Activated CD8-positive, alpha-beta memory T cell treated with anti-CD3 and anti-CD28 coated beads, Interleukin-2, amount 50 U/mL, for 1 hour (primary cell): Measurements from ENCODE around the gene CMTM3.
"Not testable (repeated sequence)": the region's sequence is repeated elsewhere in the genome, so short reads cannot be mapped to it uniquely, and the experiment has no call there.

Experiments used
- DNase-seq: peaks from one replicate; pipeline ENCODE4 v3.0.0-alpha.2; 2020; ENCODE audit errors: extremely low read depth

Gene CMTM3, protein sequence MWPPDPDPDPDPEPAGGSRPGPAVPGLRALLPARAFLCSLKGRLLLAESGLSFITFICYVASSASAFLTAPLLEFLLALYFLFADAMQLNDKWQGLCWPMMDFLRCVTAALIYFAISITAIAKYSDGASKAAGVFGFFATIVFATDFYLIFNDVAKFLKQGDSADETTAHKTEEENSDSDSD

DNA sequence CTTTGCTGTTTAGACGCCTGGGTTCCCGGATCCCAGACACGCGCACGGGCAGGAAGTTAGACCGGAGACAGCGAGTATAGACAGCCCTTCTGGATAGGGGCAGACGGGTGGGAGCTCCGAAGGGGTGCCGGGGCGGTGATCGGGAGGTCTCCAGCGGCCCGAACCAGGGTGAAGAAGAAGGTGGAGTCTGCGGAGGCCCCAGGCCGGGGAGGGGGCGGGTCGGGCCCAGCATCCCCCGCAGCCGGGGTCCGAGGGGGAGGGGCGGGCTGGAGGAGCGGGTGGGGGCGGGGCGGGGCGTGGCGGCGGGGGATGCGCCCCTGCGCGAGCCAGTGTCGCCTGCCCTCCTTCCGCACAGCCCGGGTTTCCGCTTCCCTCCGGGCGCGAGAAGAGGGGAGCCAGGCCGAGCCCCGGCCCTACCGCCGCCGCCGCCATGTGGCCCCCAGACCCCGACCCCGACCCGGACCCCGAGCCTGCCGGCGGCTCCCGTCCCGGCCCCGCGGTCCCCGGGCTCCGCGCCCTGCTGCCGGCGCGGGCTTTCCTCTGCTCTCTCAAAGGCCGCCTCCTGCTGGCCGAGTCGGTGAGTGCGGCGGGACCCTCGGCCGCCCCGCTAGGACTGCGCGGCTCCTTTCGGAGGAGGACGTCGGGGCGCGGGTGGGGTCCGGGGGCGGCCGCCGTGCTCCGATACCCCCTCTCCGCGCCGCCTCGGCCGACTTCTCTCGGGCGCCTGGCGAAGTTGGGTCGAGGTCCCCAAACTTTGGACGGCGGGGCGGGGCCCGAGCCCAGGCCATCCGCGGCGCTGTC lies at the start of gene CMTM3:
TSS of gene CMTM3 (plus strand) at position 329 of the 801 bp plus-strand sequence. CDS start at position 431, 102 bp downstream.
- DNase-seq = no peak

GRCh38 chr16:66560107-66560506 lies 44.4 kb upstream of the CMTM3 start:
- DNase-seq = no peak

DNA sequence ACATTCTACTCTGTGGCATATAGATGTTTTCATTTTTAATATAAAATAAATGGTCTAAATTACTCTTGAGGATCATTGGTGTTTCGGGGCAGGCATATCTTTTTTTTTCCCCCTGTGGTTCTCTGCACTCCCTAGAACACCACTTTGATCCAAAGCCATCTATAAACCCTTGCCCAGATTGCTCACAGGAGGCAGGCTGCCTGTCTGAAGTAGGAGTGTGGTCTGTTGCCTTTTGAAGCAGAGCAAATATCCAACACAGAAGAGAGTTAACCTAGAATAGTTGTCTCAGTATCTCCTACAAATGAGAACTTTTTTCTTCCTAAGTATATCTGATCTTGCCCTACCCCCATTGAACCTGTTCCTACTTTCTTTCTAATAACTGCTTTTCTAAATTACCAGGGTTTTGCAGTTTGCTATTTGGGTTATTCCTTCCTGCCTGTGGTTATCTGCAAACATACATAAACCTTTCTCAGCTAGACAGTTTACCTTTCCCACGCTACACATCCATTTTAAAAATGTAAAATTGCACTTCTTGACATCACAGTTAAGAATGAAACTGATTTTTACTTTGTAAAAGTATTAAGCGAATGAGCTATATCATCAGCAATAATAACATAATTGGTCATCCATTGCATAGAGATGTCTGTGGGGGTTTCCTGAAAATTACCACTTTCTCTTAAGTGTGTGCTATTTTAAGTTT lies 43.0 kb upstream of the CMTM3 start:
- no peak for DNase-seq

GRCh38 chr16:66562409-66562808 lies 42.1 kb upstream of the CMTM3 start:
- no peak for DNase-seq

- DNase-seq = no peak
Observed at GRCh38 chr16:66562986-66563385, 41.5 kb upstream of the CMTM3 start.

GRCh38 chr16:66563574-66564334 lies 40.8 kb upstream of the CMTM3 start:
- no peak for DNase-seq

- DNase-seq = no peak
Observed at GRCh38 chr16:66566051-66566901, 38.2 kb upstream of the CMTM3 start, which contains the start of gene CMTM1. Gene CMTM1, plus strand, starts transcription at chr16:66566439. Its CDS starts 75 bp downstream, at chr16:66566514.

DNA sequence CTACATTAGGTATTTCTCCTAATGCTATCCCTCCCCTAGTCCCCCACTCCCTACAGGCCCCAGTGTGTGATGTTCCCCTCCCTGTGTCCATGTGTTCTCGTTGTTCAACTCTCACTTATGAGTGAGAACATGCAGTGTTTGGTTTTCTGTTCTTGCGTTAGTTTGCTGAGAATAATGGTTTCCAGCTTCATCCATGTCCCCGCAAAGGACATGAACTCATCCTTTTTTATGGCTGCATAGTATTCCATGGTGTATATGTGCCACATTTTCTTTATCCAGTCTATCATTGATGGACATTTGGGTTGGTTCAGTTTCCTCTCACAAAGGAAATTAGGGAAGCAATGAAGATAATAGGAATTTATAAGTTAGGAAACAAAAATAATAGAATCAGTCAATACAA lies 37.2 kb upstream of the CMTM3 start:
- DNase-seq = not testable (repeated sequence)

GRCh38 chr16:66568355-66568754 lies 36.1 kb upstream of the CMTM3 start:
- no peak for DNase-seq

DNA sequence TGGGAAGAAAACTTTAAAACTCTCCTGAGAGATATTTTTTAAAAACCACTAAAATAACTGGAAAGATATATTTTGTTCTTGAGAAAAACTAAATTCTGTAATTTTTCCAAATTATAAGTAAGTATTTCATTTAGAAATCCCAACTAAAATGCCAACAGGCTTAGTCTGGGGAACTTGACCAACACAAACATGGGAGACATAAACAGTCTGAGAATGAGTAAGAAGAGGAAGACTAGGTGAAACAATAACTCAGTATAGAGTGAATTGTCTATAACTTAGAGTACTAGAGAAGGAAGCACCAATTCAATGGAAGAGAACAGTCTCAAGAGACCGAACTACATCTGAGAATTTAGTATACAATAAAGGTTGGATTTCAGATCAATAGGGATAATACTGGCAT lies 35.4 kb upstream of the CMTM3 start:
- no peak for DNase-seq

- DNase-seq = no peak
Observed at GRCh38 chr16:66569827-66570405, 34.6 kb upstream of the CMTM3 start.

GRCh38 chr16:66572356-66572755 lies 32.1 kb upstream of the CMTM3 start:
- DNase-seq = no peak

- DNase-seq = no peak
Observed at GRCh38 chr16:66574081-66574480, 30.4 kb upstream of the CMTM3 start.

GRCh38 chr16:66574531-66574930 lies 30.0 kb upstream of the CMTM3 start:
- DNase-seq = no peak

DNA sequence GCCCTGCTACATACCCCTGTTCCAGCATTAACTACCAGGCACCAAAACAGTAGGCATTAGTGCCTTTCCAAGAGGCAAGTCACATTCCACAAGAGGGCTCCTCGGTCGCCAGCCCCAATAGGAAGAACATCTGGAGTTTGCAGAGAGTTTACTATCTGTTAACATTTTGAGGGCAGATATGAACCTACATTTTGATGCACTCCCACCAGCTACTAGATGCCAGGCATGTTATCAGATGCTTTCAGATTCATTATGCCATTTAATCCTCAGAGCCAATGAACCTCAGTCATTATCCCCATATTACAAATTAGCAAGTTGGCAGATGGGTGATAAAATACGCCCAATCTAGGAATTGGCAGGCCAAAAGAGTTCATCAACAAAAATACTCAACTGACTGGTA lies 29.4 kb upstream of the CMTM3 start:
- DNase-seq = no peak

DNA sequence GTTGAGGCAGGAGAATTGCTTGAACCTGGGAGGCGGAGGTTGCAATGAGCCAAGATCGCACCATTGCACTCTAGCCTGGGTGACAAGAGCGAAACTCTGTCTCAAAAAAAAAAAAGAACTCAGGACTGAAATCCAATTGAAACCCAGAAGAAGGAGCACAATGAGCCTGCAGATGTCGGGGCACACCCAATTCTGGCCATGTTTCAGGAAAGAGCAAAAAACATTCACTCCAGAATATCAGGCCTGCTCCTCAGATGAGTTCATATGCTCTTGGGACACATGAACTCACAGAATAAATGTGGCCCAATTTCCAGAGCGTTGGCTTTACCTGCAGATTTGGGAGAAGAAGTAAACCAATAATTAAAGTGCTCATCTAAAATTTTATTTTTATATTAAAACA lies 28.2 kb upstream of the CMTM3 start:
- no peak for DNase-seq

DNA sequence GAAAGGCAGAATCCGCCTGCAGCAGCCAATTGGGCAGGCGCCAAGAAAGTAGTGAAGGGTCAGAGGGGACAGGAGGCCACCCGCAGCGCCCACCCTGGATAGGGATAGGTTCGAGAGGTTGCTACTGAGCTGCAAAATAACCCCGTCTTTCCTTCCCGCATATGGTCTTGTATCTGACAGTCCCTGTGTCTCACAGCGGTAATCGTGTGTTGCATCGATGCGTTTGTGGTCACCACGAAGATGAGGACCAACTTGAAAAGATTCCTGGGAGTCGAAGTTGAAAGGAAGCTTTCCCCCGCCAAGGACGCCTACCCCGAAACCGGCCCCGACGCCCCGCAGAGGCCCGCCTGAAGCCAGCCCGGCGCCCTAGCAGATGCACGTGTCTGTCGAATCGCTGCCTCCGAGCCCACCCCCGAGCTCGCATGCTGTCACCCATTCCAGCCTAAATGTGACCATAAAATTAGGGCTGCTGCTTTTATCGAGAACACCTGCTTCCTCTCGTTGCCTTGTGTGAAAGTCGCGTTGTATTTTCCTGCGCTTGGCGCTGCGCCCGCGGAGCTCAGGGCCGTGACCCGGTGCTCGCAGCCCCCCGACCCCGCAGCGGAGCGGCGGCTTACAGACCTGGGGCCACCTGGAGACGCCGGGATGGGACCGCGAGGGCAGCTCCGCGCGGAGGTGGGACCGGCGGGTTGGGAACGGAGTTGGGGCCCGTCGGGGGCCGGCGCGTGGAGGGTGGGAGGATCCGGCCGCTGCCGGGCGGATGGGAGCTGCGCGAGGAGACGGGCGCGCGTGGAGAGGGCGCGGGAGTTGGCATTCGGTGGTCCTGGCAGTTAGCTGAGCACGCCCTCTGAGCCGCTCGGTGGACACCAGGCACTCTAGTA lies 25.6 kb upstream of the CMTM3 start, which contains the start of gene CMTM2:
TSS of gene CMTM2 (plus strand) at position 813 of the 881 bp plus-strand sequence. CDS start 145 bp downstream, outside the sequence.
- DNase-seq = no peak

GRCh38 chr16:66580605-66581209 lies 23.8 kb upstream of the CMTM3 start:
- no peak for DNase-seq
